Fibroblast of skin of abdomen (primary cell): ENCODE data around the gene SYT7.
A peak's percentile ranks its signal among the peaks of the same experiment; 100 is the strongest.

Experiments used
- DNase-seq: peaks from one replicate; pipeline ENCODE4 v3.0.0-alpha.2; 2013

The SYT7 gene

GRCh38 chr11:61515686-61516085, 65.2 kb downstream of the SYT7 start:
- no peak for DNase-seq

- DNase-seq, result no peak
Measured at GRCh38 chr11:61514050-61514917, 66.6 kb downstream of the SYT7 start.

GRCh38 chr11:61513143-61513765, 67.6 kb downstream of the SYT7 start:
- DNase-seq, result no peak

- no peak for DNase-seq
Measured at GRCh38 chr11:61512435-61512834, 68.4 kb downstream of the SYT7 start.

- DNase-seq, result no peak
Measured at GRCh38 chr11:61511383-61511782, 69.5 kb downstream of the SYT7 start.

- no peak for DNase-seq
Measured at GRCh38 chr11:61510974-61511373, 69.9 kb downstream of the SYT7 start.

GRCh38 chr11:61510166-61510919, 70.5 kb downstream of the SYT7 start:
- no peak for DNase-seq

GRCh38 chr11:61509043-61510029, 71.5 kb downstream of the SYT7 start:
- peak; percentile 65 for DNase-seq

GRCh38 chr11:61507962-61508861, 72.7 kb downstream of the SYT7 start, which contains the start of gene LRRC10B:
LRRC10B (plus strand) TSS chr11:61508749; CDS start chr11:61508999, 250 bp downstream.
- DNase-seq, result no peak

- no peak for DNase-seq
Measured at GRCh38 chr11:61507012-61507768, 73.7 kb downstream of the SYT7 start.

GRCh38 chr11:61505640-61506155, 75.2 kb downstream of the SYT7 start:
- DNase-seq, result no peak

- DNase-seq, result no peak
Measured at GRCh38 chr11:61505106-61505505, 75.8 kb downstream of the SYT7 start.

- no peak for DNase-seq
Measured at GRCh38 chr11:61503135-61503770, 77.6 kb downstream of the SYT7 start.

- DNase-seq, result no peak
Measured at GRCh38 chr11:61502522-61502921, 78.4 kb downstream of the SYT7 start.

GRCh38 chr11:61499816-61500491, 80.9 kb downstream of the SYT7 start:
- DNase-seq, result no peak

- no peak for DNase-seq
Measured at GRCh38 chr11:61498767-61499341, 82.0 kb downstream of the SYT7 start.

- no peak for DNase-seq
Measured at GRCh38 chr11:61497876-61498275, 83.0 kb downstream of the SYT7 start.

GRCh38 chr11:61497473-61497872, 83.4 kb downstream of the SYT7 start:
- DNase-seq, result no peak
